ENCODE data around the gene CELA2B. TPM values are rescaled to one million over a fixed set of nuclear protein-coding genes. Genes with fewer than 3 reads are reported as not detected.

Gene CELA2B
- total and polyA plus RNA-seq, 9 of the 15 experiments (the other 6 are each of a cell fraction or from before 2014, with no cell fraction given), result 0.25 to 2.1 (median 0.38) TPM; not detected in 5

- TF ChIP-seq, protein P1, sequence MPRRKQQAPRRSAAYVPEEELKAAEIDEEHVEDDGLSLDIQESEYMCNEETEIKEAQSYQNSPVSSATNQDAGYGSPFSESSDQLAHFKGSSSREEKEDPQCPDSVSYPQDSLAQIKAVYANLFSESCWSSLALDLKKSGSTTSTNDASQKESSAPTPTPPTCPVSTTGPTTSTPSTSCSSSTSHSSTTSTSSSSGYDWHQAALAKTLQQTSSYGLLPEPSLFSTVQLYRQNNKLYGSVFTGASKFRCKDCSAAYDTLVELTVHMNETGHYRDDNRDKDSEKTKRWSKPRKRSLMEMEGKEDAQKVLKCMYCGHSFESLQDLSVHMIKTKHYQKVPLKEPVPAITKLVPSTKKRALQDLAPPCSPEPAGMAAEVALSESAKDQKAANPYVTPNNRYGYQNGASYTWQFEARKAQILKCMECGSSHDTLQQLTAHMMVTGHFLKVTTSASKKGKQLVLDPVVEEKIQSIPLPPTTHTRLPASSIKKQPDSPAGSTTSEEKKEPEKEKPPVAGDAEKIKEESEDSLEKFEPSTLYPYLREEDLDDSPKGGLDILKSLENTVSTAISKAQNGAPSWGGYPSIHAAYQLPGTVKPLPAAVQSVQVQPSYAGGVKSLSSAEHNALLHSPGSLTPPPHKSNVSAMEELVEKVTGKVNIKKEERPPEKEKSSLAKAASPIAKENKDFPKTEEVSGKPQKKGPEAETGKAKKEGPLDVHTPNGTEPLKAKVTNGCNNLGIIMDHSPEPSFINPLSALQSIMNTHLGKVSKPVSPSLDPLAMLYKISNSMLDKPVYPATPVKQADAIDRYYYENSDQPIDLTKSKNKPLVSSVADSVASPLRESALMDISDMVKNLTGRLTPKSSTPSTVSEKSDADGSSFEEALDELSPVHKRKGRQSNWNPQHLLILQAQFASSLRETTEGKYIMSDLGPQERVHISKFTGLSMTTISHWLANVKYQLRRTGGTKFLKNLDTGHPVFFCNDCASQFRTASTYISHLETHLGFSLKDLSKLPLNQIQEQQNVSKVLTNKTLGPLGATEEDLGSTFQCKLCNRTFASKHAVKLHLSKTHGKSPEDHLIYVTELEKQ (CRISPR knock-in tag; IDR thresholded peaks at IDR 0.05), result no peak
- TF ChIP-seq ARHGAP35 (IDR thresholded peaks at IDR 0.05; ENCODE audit: partially characterized antibody) (no peak), OTX1 (CRISPR knock-in tag; IDR thresholded peaks at IDR 0.05) (0 out of 2 replicates have a peak, but pooled peaks have one; percentile 16), SIN3A (IDR thresholded peaks at IDR 0.05; ENCODE audit: borderline replicate concordance in 2 of 2, control insufficient read depth in 1 of 2, low read depth in 2 of 2, low read length in 2 of 2) (peak; percentile 67 to 83; a peak in 2 of 4 replicates), ZNF444 (CRISPR knock-in tag; IDR thresholded peaks at IDR 0.05) (no peak), PPARD (CRISPR knock-in tag; IDR thresholded peaks at IDR 0.05) (no peak), PYGO2 (tag; IDR thresholded peaks at IDR 0.05) (no peak), BRD4 (IDR thresholded peaks at IDR 0.05) (no peak), NEUROD1 (IDR thresholded peaks at IDR 0.05; ENCODE audit: borderline replicate concordance, low read depth, low read length, partially characterized antibody) (peak; percentile 98), LEF1 (IDR thresholded peaks at IDR 0.05) (peak; percentile 78; the same call in 1 of the 2 replicates), SUPT5H (IDR thresholded peaks at IDR 0.05) (peak; percentile 97), SIX5 (IDR thresholded peaks at IDR 0.05; ENCODE audit: borderline replicate concordance in 1 of 2, insufficient read depth in 1 of 2, low read depth in 1 of 2, low read length in 2 of 2) (peak in 1 of 2 experiments; percentile 24; a peak in 1 of 4 replicates), ZNF24 (IDR thresholded peaks at IDR 0.05) (peak; percentile 33; the same call in 1 of the 2 replicates), BRF1 (IDR thresholded peaks at IDR 0.05; ENCODE audit: borderline replicate concordance, extremely low read depth, insufficient read length) (no peak), ZNF134 (CRISPR knock-in tag; conservative IDR thresholded peaks at IDR 0.05) (no peak), ZFP36 (IDR thresholded peaks at IDR 0.05; ENCODE audit: low read depth, low read length, partially characterized antibody) (peak; percentile 11)
- TF ChIP-seq, protein P2, sequence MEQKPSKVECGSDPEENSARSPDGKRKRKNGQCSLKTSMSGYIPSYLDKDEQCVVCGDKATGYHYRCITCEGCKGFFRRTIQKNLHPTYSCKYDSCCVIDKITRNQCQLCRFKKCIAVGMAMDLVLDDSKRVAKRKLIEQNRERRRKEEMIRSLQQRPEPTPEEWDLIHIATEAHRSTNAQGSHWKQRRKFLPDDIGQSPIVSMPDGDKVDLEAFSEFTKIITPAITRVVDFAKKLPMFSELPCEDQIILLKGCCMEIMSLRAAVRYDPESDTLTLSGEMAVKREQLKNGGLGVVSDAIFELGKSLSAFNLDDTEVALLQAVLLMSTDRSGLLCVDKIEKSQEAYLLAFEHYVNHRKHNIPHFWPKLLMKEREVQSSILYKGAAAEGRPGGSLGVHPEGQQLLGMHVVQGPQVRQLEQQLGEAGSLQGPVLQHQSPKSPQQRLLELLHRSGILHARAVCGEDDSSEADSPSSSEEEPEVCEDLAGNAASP (IDR thresholded peaks at IDR 0.05), result no peak
- TF ChIP-seq, protein P3, sequence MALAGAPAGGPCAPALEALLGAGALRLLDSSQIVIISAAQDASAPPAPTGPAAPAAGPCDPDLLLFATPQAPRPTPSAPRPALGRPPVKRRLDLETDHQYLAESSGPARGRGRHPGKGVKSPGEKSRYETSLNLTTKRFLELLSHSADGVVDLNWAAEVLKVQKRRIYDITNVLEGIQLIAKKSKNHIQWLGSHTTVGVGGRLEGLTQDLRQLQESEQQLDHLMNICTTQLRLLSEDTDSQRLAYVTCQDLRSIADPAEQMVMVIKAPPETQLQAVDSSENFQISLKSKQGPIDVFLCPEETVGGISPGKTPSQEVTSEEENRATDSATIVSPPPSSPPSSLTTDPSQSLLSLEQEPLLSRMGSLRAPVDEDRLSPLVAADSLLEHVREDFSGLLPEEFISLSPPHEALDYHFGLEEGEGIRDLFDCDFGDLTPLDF (CRISPR knock-in tag; IDR thresholded peaks at IDR 0.05), result peak; percentile 62
- TF ChIP-seq, protein P4, sequence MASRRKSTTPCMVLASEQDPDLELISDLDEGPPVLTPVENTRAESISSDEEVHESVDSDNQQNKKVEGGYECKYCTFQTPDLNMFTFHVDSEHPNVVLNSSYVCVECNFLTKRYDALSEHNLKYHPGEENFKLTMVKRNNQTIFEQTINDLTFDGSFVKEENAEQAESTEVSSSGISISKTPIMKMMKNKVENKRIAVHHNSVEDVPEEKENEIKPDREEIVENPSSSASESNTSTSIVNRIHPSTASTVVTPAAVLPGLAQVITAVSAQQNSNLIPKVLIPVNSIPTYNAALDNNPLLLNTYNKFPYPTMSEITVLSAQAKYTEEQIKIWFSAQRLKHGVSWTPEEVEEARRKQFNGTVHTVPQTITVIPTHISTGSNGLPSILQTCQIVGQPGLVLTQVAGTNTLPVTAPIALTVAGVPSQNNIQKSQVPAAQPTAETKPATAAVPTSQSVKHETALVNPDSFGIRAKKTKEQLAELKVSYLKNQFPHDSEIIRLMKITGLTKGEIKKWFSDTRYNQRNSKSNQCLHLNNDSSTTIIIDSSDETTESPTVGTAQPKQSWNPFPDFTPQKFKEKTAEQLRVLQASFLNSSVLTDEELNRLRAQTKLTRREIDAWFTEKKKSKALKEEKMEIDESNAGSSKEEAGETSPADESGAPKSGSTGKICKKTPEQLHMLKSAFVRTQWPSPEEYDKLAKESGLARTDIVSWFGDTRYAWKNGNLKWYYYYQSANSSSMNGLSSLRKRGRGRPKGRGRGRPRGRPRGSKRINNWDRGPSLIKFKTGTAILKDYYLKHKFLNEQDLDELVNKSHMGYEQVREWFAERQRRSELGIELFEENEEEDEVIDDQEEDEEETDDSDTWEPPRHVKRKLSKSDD (conservative IDR thresholded peaks at IDR 0.05; ENCODE audit: low read length), result no peak
These were observed 50.8 kb downstream of the CELA2B start, which contains the start of gene DNAJC16 (continued) for GRCh38 chr1:15526490-15527339.
